LNCAP (cell line): ENCODE results near the gene GCNT1.

Source experiments
- TF ChIP-seq, protein P1 (sequence below): fragments of 450-650 bp; IDR thresholded peaks from 2 replicates; pipeline ENCODE4 v1.5.1; 2017; ENCODE audit warnings: mild to moderate bottlenecking

GCNT1 gene

DNA sequence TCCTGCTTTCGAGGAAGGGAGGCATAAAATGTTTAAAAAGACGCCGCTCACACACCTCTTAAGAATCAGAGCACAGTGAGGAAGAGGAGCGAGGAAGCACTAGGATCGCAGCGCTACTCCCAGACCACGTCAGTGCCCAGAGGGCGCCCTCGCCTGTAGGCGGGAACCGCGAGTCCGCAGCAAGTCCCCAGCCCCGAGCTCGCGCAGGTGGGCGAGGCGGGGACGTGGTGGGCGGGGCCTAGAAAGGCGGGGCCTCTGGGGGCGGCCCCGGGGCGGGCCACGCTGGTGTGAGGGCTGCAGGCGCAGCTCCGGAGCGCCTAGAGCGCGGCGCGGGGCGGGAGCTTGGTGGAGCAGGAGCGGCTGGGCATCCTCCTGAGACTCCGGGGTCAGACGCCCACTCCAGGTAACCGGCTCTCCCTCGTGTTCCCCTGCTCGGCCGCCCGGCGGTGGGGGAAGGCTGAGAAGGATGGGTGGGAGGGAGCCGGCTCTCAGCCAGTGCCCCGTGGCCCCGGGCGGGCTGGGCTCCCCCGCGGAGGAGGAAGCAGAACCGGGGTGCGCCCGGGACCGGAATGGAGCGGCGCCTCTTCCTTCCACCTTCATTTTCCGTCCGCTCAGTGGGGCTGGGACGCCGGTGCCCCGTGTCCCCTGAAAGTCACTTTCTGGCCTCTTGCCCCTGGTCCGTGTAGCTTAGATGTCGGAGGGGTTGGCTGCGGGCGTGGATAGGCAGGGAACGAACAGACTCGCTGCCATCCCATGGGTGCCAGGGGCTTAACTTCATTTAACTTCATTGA lies at the start of gene GCNT1:
Gene GCNT1, plus strand, starts transcription at position 280 of the 791 bp plus-strand sequence. CDS start 43,200 bp downstream, outside the sequence.
- TF ChIP-seq, protein P1, sequence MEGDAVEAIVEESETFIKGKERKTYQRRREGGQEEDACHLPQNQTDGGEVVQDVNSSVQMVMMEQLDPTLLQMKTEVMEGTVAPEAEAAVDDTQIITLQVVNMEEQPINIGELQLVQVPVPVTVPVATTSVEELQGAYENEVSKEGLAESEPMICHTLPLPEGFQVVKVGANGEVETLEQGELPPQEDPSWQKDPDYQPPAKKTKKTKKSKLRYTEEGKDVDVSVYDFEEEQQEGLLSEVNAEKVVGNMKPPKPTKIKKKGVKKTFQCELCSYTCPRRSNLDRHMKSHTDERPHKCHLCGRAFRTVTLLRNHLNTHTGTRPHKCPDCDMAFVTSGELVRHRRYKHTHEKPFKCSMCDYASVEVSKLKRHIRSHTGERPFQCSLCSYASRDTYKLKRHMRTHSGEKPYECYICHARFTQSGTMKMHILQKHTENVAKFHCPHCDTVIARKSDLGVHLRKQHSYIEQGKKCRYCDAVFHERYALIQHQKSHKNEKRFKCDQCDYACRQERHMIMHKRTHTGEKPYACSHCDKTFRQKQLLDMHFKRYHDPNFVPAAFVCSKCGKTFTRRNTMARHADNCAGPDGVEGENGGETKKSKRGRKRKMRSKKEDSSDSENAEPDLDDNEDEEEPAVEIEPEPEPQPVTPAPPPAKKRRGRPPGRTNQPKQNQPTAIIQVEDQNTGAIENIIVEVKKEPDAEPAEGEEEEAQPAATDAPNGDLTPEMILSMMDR: peak; percentile 71

DNA sequence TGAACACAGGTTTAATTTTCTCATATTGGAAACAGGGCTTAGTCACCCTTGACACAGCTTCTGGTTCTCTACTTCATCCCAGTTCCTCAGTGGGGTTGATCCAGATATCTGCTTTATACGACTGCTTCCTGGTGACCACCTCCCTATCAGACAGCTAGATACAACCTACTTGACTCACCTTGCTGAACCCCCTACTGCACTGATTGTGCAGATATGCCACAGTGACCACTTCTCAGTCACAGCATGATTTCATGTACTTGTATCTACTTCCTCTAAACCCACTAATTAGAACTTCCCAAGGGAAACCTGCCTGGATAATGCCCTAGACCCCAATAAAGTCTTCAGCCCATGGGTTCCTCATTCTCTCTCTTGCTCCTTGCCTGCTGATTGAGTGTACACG lies 46.3 kb upstream of the GCNT1 start:
- TF ChIP-seq, protein P1: no peak

DNA sequence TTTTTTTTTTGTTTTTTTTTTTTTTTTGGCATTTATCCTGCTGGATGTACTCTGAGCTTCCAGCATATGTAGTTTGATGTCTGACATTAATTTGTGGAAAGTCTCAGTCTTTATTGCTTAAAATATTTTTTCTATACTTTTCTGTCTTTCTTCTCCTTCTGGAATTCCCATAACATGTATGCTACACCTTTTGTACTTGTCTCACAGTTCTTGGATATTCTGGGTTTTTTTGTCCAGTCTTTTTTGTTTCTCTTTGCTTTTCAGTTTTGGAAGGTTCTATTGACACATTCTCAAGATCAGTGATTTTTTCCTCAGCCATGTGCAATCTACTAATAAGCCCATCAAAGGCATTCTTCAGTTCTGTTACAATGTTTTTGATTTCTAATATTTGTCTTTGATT lies 45.3 kb upstream of the GCNT1 start:
- TF ChIP-seq, protein P1: no peak

DNA sequence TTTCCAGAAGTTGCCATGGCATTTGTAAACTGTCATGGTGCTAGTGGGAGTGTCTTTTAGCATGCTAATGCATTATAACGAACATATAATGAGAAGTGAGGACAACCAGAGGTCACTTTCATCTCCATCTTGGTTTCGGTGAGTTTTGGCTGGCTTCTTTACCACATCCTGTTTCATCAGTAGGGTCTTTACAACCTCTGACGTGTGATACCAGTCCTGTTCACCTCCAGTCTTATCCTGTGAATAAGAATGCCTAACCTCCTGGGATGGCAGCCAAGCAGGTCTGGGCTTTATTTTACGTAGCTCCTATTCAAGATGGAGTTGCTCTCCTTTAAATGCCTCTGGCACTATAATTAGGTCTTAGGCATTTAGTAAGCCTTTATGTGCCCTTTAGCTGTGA lies 44.3 kb upstream of the GCNT1 start:
- TF ChIP-seq, protein P1: no peak

DNA sequence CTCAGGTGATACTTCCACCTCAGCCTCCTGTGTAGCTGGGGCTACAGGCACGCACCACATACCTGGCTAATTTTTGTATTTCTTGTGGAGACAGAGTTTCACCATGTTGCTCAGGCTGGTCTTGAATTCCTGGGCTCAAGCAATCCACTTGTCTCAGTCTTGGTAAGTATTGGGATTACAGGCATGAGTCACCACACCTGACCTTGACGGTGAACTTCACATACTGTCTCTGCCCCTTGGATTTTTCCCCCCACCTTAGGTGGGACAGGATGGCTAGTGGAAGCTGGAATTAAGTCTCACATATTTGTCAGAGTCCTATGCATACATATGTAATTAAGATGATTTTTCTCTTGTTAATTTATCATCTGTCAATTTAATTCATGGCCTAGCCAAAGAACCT lies 43.8 kb upstream of the GCNT1 start:
- TF ChIP-seq, protein P1: no peak

DNA sequence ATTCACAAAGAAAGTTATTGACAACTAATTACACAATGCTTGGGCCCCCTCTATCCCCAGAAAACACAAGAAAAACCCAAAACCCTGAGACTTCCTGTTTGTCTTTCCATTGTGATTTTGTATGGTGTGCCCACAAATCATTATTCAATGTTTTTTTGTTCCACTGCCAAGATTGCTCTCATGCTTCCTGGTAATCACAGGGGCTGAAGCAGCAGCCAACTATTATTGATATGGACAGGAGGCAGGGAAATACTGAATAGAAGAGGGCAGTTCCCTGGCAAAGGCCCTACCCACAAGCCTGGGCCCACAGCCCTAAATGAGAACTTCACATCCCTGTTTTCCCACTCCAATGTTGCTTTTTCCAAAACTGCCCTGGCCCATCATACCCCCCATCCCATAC lies 43.3 kb upstream of the GCNT1 start:
- TF ChIP-seq, protein P1: no peak

DNA sequence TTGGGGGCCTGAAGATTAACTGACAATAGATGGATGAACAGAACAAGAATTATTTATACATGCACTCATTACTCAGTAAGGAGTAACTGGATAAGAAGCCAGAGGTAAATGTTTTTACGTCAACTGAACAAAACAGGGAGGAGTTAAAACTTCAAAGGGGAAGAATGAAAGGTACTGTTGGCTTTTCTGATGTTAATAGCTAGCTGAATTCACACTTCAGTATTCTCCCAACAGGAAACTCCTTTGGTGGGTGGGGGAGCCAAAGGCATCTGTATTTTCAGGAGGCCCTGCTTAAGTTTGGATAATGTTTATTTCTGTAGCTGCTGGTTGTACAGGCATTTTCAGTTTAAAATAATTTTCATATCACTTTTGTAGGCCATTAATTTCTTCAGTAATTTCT lies 41.6 kb upstream of the GCNT1 start:
- TF ChIP-seq, protein P1: no peak
